ENCODE measurements around the gene SLC8A1.

- TF ChIP-seq ISL1 (CRISPR knock-in tag; IDR thresholded peaks at IDR 0.05) (no peak), RARB (CRISPR knock-in tag; IDR thresholded peaks at IDR 0.05) (no peak), ARNTL (CRISPR knock-in tag; IDR thresholded peaks at IDR 0.05; ENCODE audit: borderline replicate concordance, low read depth) (no peak), TOX (CRISPR knock-in tag; IDR thresholded peaks at IDR 0.05; ENCODE audit: borderline replicate concordance) (no peak), ZNF70 (CRISPR knock-in tag; IDR thresholded peaks at IDR 0.05) (no peak), ZFP3 (CRISPR knock-in tag; IDR thresholded peaks at IDR 0.05) (no peak), PATZ1 (CRISPR knock-in tag; IDR thresholded peaks at IDR 0.05; ENCODE audit: borderline replicate concordance) (no peak), TCF4 (CRISPR knock-in tag; IDR thresholded peaks at IDR 0.05; ENCODE audit: borderline replicate concordance) (no peak)
- TF ChIP-seq, protein P1, sequence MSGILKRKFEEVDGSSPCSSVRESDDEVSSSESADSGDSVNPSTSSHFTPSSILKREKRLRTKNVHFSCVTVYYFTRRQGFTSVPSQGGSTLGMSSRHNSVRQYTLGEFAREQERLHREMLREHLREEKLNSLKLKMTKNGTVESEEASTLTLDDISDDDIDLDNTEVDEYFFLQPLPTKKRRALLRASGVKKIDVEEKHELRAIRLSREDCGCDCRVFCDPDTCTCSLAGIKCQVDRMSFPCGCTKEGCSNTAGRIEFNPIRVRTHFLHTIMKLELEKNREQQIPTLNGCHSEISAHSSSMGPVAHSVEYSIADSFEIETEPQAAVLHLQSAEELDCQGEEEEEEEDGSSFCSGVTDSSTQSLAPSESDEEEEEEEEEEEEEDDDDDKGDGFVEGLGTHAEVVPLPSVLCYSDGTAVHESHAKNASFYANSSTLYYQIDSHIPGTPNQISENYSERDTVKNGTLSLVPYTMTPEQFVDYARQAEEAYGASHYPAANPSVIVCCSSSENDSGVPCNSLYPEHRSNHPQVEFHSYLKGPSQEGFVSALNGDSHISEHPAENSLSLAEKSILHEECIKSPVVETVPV (CRISPR knock-in tag; IDR thresholded peaks at IDR 0.05) = no peak
These were observed 322.2 kb downstream of the SLC8A1 start for GRCh38 chr2:40129725-40130124.

Measured in SK-N-SH treated with all-trans-retinoic acid at 6 μM for 48 hours (cell line).